ENCODE data around the gene SLC9A8. TPM values are rescaled to one million over a fixed set of nuclear protein-coding genes. Genes with fewer than 3 reads are reported as not detected.

SLC9A8 gene
- total RNA-seq, 1 experiment from 2014 or later = 7.5 TPM

DNA sequence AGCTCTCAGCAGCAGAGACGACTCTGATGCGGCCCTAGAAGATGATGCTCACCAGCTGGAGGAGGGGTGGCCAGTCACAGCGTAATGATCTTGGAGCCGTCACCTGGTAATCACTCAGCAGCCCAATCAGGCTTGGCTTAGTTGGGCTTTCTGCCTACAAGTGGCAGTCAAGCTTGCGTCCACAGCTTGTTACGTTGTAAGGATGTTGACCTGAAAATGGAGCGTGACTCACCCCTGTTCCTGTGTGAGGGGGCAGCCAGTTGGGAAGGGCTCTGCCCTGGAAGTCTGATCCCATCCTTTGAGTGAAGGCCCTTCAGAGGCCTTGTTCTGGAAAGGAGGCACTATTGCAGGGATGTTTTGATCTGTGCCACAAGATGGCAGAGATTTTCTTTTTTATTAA, 52.9 kb downstream of the SLC9A8 start:
- H3K36me3 Mint-ChIP-seq (ENCODE audit: insufficient read depth in 1 of 3, low read depth in 3 of 3) = peaks cover 0 to 7% (median 0%) of the 10 kb centered on the region in 3 experiments; a peak in 3 of 7 replicates

More for the DNA sequence above, 52.9 kb downstream of the SLC9A8 start:
- TF ChIP-seq, protein P1, sequence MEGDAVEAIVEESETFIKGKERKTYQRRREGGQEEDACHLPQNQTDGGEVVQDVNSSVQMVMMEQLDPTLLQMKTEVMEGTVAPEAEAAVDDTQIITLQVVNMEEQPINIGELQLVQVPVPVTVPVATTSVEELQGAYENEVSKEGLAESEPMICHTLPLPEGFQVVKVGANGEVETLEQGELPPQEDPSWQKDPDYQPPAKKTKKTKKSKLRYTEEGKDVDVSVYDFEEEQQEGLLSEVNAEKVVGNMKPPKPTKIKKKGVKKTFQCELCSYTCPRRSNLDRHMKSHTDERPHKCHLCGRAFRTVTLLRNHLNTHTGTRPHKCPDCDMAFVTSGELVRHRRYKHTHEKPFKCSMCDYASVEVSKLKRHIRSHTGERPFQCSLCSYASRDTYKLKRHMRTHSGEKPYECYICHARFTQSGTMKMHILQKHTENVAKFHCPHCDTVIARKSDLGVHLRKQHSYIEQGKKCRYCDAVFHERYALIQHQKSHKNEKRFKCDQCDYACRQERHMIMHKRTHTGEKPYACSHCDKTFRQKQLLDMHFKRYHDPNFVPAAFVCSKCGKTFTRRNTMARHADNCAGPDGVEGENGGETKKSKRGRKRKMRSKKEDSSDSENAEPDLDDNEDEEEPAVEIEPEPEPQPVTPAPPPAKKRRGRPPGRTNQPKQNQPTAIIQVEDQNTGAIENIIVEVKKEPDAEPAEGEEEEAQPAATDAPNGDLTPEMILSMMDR (conservative IDR thresholded peaks at IDR 0.05) = no peak
- H3K4me1 Mint-ChIP-seq = peaks cover 27 to 28% of the 10 kb centered on the region in 2 experiments
- H3K27ac Mint-ChIP-seq = no peak overlapping the region
- Histone ChIP-seq H2BK20ac (ENCODE audit: low read depth, low read length, poor library complexity, severe bottlenecking) (no peak overlapping the region), H3K23me2 (ENCODE audit: insufficient read length, low read depth, low read length, poor library complexity, severe bottlenecking) (no peaks in the 10 kb centered on the region), H3K79me2 (ENCODE audit: insufficient read depth, low read length) (no peaks in the 10 kb centered on the region), H2AK5ac (ENCODE audit: insufficient read length, low read length) (no peak overlapping the region), H2BK12ac (ENCODE audit: insufficient read length, low read depth, low read length) (no peak overlapping the region), H3T11ph (ENCODE audit: low read length) (no peak overlapping the region), H3K79me1 (ENCODE audit: insufficient read depth, low read depth, low read length, poor library complexity, severe bottlenecking) (no peaks in the 10 kb centered on the region), H4K5ac (ENCODE audit: insufficient read length, low read depth, low read length) (no peak overlapping the region), H4K91ac (ENCODE audit: insufficient read length, low read depth, low read length) (no peak overlapping the region), H2BK5ac (ENCODE audit: insufficient read length, low read length) (no peak overlapping the region), H3K27me3 (ENCODE audit: insufficient read depth, low read length) (no peaks in the 10 kb centered on the region), H3K4ac (ENCODE audit: low read depth, low read length) (no peak overlapping the region), H4K8ac (replicated peaks; ENCODE audit: insufficient read length, low read depth, low read length) (no peak overlapping the region), H3K9me3 (ENCODE audit: control insufficient read depth, low read depth, low read length) (no peaks in the 10 kb centered on the region), H2BK120ac (ENCODE audit: low read depth, low read length, poor library complexity, severe bottlenecking) (no peak overlapping the region), H3K9ac (ENCODE audit: extremely low read depth, insufficient read length, low read length) (no peak overlapping the region), H2AFZ (ENCODE audit: low read length) (no peak overlapping the region), H2BK15ac (ENCODE audit: low read depth, low read length) (no peak overlapping the region), H3K14ac (ENCODE audit: insufficient read depth, low read length) (no peak overlapping the region), H3K56ac (ENCODE audit: insufficient read length, low read depth, low read length) (no peak overlapping the region), H3K4me1 (ENCODE audit: insufficient read depth, low read length) (no peaks in the 10 kb centered on the region), H3K27ac (ENCODE audit: insufficient read length, low read depth, low read length) (no peak overlapping the region), H3K4me2 (ENCODE audit: insufficient read depth, insufficient read length, low read length) (no peak overlapping the region), H4K20me1 (ENCODE audit: control insufficient read depth, insufficient read depth, insufficient read length) (no peaks in the 10 kb centered on the region), H3K18ac (ENCODE audit: insufficient read length, low read depth, low read length) (no peak overlapping the region), H3K23ac (ENCODE audit: insufficient read length, low read depth, low read length) (no peak overlapping the region)
- WGBS (ENCODE audit: extremely low coverage, insufficient read length, low lambda C conversion rate) = no CpG with 5 or more reads among the region's 7 CpGs
- DNase-seq = no peak
- H3K27me3 Mint-ChIP-seq (ENCODE audit: low read depth) = peaks cover 1% of the 10 kb centered on the region
- H3K9me3 Mint-ChIP-seq = no peaks in the 10 kb centered on the region
- H3K4me3 Mint-ChIP-seq = no peak overlapping the region

Measured in H9 (cell line).